GM18499 (cell line): ENCODE results near the gene CYP4A22.
"Not testable (repeated sequence)": the region's sequence is repeated elsewhere in the genome, so short reads cannot be mapped to it uniquely, and the experiment has no call there.

ENCODE experiments used
- ATAC-seq: cut with Tn5 transposase; IDR thresholded peaks from one replicate; pipeline ENCODE4 v1.9.1; 2021; ENCODE audit warnings: moderate number of reproducible peaks; ENCODE audit not compliant: insufficient read depth, unreplicated experiment

CYP4A22 gene

GRCh38 chr1:47147047-47147785, 10.0 kb downstream of the CYP4A22 start:
- no peak for ATAC-seq

- not testable (repeated sequence) for ATAC-seq
Observed at GRCh38 chr1:47149162-47149561, 11.9 kb downstream of the CYP4A22 start.

GRCh38 chr1:47156457-47156856, 19.2 kb downstream of the CYP4A22 start:
- not testable (repeated sequence) for ATAC-seq

- ATAC-seq = not testable (repeated sequence)
Observed at GRCh38 chr1:47157957-47158356, 20.7 kb downstream of the CYP4A22 start.

- no peak for ATAC-seq
Observed at GRCh38 chr1:47160716-47161115, 23.5 kb downstream of the CYP4A22 start.

- ATAC-seq = no peak
Observed at GRCh38 chr1:47161298-47162040, 24.2 kb downstream of the CYP4A22 start.

- no peak for ATAC-seq
Observed at GRCh38 chr1:47164552-47164951, 27.3 kb downstream of the CYP4A22 start.

GRCh38 chr1:47172782-47173181, 35.5 kb downstream of the CYP4A22 start:
- ATAC-seq = no peak

GRCh38 chr1:47174656-47175020, 37.4 kb downstream of the CYP4A22 start:
- ATAC-seq = no peak

GRCh38 chr1:47175227-47175934, 38.1 kb downstream of the CYP4A22 start:
- no peak for ATAC-seq

GRCh38 chr1:47178020-47178419, 40.8 kb downstream of the CYP4A22 start:
- no peak for ATAC-seq

GRCh38 chr1:47178654-47179016, 41.4 kb downstream of the CYP4A22 start:
- ATAC-seq = no peak

GRCh38 chr1:47179017-47179987, 42.1 kb downstream of the CYP4A22 start:
- ATAC-seq = peak; percentile 76

GRCh38 chr1:47179988-47180563, 42.8 kb downstream of the CYP4A22 start:
- ATAC-seq = no peak

GRCh38 chr1:47180603-47181094, 43.4 kb downstream of the CYP4A22 start:
- ATAC-seq = no peak

GRCh38 chr1:47181095-47181954, 44.1 kb downstream of the CYP4A22 start:
- ATAC-seq = no peak

- ATAC-seq = no peak
Observed at GRCh38 chr1:47181955-47182675, 44.9 kb downstream of the CYP4A22 start.

- no peak for ATAC-seq
Observed at GRCh38 chr1:47182676-47183235, 45.5 kb downstream of the CYP4A22 start.
